Measurements from ENCODE around the gene CLCNKB. TPM values are rescaled to one million over a fixed set of nuclear protein-coding genes. Genes with fewer than 3 reads are reported as not detected.
"Not testable (repeated sequence)": the region's sequence is repeated elsewhere in the genome, so short reads cannot be mapped to it uniquely, and the experiment has no call there.

CLCNKB gene
- total and polyA plus RNA-seq, 12 donors, result 0.57 to 3.4 (median 2.0) TPM

DNA sequence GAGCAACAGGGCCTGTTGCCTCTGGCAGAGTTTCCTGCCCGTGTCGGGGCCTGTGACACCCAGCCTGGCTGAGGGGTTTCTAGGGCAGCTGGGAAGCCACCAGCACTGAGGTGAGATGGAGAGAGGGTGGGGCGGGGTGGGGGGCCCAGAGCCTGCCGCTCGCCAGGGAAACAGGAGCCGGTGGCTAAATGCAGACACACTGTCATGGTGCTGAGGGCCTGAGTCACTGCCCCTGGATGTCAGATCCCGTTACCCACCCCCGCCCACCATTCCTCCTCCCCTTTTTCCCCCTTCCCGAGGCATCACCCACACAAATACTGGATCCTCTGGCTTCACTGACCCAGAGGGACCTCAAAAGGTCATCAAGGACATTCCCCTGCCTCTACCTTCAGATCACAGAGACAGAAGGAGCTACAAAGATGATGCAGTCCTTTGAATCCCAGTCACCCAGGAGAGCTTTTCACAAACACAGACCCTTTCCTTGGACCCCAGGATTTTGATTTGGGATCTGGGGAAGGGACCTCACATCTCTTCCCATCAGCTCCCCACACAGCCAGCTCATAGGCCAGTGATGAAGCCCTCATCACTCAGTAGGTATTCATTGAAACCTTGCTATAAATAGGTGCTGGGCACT is 23.8 kb upstream of the CLCNKB start:
- 44 to 63% methylated on average over 9 of the region's 9 CpGs for WGBS, 2 donors
- Histone ChIP-seq H3K27ac (peak overlapping the region; percentile 86 to 99 (median 96)), H3K4me1 (peaks cover 5 to 52% (median 26%) of the 10 kb centered on the region in 9 donors), H3K36me3 (peaks cover 0 to 17% (median 0%) of the 10 kb centered on the region in 9 donors), H3K4me3 (peak overlapping the region in 1 of 10 donors; percentile 59), H3K9me3 (no peaks in the 10 kb centered on the region), H3K27me3 (no peaks in the 10 kb centered on the region)
- ATAC-seq (peak in 5 of 8 donors; percentile 26 to 54 (median 39)), DNase-seq (peak; percentile 75 to 78)
- intact Hi-C loops (cut with DNase I), result no loop called here
- TF ChIP-seq, protein P1, sequence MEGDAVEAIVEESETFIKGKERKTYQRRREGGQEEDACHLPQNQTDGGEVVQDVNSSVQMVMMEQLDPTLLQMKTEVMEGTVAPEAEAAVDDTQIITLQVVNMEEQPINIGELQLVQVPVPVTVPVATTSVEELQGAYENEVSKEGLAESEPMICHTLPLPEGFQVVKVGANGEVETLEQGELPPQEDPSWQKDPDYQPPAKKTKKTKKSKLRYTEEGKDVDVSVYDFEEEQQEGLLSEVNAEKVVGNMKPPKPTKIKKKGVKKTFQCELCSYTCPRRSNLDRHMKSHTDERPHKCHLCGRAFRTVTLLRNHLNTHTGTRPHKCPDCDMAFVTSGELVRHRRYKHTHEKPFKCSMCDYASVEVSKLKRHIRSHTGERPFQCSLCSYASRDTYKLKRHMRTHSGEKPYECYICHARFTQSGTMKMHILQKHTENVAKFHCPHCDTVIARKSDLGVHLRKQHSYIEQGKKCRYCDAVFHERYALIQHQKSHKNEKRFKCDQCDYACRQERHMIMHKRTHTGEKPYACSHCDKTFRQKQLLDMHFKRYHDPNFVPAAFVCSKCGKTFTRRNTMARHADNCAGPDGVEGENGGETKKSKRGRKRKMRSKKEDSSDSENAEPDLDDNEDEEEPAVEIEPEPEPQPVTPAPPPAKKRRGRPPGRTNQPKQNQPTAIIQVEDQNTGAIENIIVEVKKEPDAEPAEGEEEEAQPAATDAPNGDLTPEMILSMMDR (IDR thresholded peaks at IDR 0.05), result no peak

DNA sequence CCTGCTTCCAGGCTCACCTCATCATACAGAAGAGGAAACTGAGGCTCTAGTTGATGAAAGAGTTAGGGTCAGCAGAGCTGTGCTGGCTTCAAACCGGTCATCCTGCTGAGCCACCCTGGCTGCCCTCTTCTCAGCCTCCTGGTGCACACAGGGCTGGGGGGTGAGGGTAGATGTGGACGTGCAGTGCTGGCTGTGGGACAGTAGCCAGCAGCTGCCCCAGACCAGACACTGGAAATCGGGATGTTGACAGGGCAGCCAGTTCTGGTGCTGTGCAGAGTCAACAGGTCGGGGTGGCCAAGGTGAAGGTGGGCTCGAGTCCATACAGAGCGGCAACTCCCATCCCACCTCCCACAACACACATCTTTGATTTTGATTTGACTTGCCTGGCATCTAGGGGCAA is 23.3 kb upstream of the CLCNKB start:
- Histone ChIP-seq H3K4me1 (peaks cover 5 to 49% (median 26%) of the 10 kb centered on the region in 9 donors), H3K9me3 (no peaks in the 10 kb centered on the region), H3K27me3 (no peaks in the 10 kb centered on the region), H3K4me3 (no peak overlapping the region), H3K36me3 (peaks cover 0 to 17% (median 0%) of the 10 kb centered on the region in 9 donors), H3K27ac (peak overlapping the region; percentile 86 to 99 (median 96))
- TF ChIP-seq, protein P1 (IDR thresholded peaks at IDR 0.05), result no peak
- ATAC-seq (peak in 2 of 8 donors; percentile 4 to 6), DNase-seq (no peak)
- WGBS, 2 donors, result 51 to 61% methylated on average over 6 of the region's 6 CpGs
- intact Hi-C loops (cut with DNase I), result no loop called here

GRCh38 chr1:16020878-16021277 is 22.7 kb upstream of the CLCNKB start:
- WGBS, 2 donors, result 80 to 83% methylated on average over 8 to 9 of the region's 9 CpGs
- H3K4me3 ChIP-seq; intact Hi-C loops (cut with DNase I); DNase-seq; ATAC-seq; H3K9me3 ChIP-seq; H3K27me3 ChIP-seq: not testable (repeated sequence)
- Histone ChIP-seq H3K4me1 (peaks cover 5 to 49% (median 26%) of the 10 kb centered on the region in 9 donors), H3K36me3 (peaks cover 0 to 13% (median 0%) of the 10 kb centered on the region in 9 donors), H3K27ac (peak overlapping the region in 8 of 10 donors; percentile 30 to 99 (median 95))

DNA sequence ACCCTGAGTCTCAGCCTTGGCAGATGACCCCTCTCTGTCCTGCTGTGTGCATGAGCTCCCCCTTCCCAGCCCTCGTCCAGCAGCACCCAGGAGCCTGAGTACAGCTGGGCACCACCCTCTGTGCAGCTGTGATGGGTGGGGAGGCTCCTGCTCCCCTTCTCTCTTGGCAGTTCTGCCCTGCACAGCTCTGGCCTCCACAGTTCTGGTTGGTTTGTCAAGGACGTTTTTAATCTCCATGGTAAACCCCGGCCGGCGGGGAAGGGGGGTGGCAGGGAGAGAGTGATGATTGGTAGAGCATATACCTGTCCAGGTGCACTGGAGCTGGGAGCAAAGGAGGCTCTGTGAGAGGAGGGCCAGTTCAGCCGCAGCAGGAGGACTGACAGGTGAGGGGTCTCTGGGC is 21.9 kb upstream of the CLCNKB start, which contains the start of gene CLCNKA:
Gene CLCNKA, plus strand, starts transcription at position 356 of the 400 bp plus-strand sequence. CDS start 584 bp downstream, outside the sequence.
- intact Hi-C loops (cut with DNase I), result no loop called here
- no peak for DNase-seq
- H3K4me3 ChIP-seq, result no peak within 1 kb of the TSS
- no peak for ATAC-seq
- H3K36me3 ChIP-seq, result peaks cover 0 to 6% (median 0%) of the 10 kb centered on the region in 9 donors
- no peaks in the 10 kb centered on the region for H3K9me3 ChIP-seq
- TF ChIP-seq, protein P1 (IDR thresholded peaks at IDR 0.05), result no peak
- 47 to 53% methylated on average over 6 of the region's 6 CpGs for WGBS, 2 donors
- peak within 1 kb of the TSS in 6 of 10 donors; percentile 30 to 99 (median 76) for H3K27ac ChIP-seq
- H3K4me1 ChIP-seq, result peaks cover 7 to 50% (median 26%) of the 10 kb centered on the region in 9 donors
- peaks cover 0 to 9% (median 0%) of the 10 kb centered on the region in 7 donors for H3K27me3 ChIP-seq

DNA sequence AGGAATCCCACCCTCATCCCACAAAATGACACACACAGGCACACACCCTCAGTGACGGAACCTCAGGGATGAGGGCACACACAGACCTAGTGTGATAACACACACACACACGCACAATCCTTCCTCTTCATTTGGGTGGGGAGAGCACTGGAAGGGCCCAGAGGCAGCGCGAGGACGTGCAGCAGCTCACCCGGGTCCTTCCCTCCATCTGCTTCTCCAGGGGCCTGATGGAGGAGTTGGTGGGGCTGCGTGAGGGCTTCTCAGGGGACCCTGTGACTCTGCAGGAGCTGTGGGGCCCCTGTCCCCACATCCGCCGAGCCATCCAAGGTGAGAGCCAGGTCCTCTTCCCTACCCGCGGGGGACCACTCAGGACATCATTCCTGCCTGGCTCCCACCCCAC is 21.2 kb upstream of the CLCNKB start:
- Histone ChIP-seq H3K27ac (no peak overlapping the region), H3K36me3 (no peaks in the 10 kb centered on the region), H3K9me3 (no peaks in the 10 kb centered on the region), H3K4me3 (no peak overlapping the region), H3K27me3 (peaks cover 0 to 16% (median 0%) of the 10 kb centered on the region in 7 donors), H3K4me1 (peaks cover 14 to 52% (median 31%) of the 10 kb centered on the region in 9 donors)
- ATAC-seq, result no peak
- TF ChIP-seq, protein P1 (IDR thresholded peaks at IDR 0.05), result no peak
- DNase-seq, result no peak
- intact Hi-C loops (cut with DNase I), result no loop called here
- WGBS, 2 donors, result 73 to 81% methylated on average over 11 of the region's 11 CpGs

All from heart right ventricle (tissue), 16 donors.